ENCODE results near the gene MLLT6. TPM values are rescaled to one million over a fixed set of nuclear protein-coding genes. Genes with fewer than 3 reads are reported as not detected.
A peak's percentile ranks its signal among the peaks of the same experiment; 100 is the strongest.

Gene MLLT6
- total and polyA plus RNA-seq, 12 donors, result 17.3 to 104 (median 67.5) TPM

DNA sequence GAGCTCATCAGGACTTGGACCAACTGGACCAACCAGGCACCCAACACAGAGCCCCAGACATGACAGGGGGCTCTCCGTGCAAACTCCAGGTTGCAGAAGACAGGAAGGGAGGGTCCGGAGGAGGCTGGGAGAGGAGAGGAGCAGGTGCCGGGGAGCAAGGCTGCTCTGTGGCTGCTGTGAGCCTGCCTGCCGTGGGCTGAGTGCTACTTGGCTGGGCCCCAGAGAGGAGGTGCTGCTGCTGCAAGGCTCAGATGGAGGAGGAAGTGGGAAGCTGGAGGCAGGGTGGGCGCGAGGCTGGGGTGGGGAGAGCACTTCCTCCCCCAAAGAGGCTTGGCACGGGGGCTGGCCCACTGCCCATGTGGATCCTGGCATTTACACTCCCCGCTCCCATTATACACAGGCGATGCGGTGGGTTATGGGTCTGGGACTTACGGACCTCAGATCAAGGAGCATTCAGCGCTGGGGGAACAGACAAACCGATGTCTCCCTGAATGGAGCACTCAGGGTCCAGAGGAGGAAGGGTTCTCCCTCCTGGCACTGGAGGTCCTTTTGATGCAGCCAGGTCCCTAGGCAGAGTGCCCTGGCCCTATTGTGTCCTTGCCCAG, 46.2 kb upstream of the MLLT6 start:
- intact Hi-C loops (cut with DNase I), result no loop called here
- TF ChIP-seq, protein P1, sequence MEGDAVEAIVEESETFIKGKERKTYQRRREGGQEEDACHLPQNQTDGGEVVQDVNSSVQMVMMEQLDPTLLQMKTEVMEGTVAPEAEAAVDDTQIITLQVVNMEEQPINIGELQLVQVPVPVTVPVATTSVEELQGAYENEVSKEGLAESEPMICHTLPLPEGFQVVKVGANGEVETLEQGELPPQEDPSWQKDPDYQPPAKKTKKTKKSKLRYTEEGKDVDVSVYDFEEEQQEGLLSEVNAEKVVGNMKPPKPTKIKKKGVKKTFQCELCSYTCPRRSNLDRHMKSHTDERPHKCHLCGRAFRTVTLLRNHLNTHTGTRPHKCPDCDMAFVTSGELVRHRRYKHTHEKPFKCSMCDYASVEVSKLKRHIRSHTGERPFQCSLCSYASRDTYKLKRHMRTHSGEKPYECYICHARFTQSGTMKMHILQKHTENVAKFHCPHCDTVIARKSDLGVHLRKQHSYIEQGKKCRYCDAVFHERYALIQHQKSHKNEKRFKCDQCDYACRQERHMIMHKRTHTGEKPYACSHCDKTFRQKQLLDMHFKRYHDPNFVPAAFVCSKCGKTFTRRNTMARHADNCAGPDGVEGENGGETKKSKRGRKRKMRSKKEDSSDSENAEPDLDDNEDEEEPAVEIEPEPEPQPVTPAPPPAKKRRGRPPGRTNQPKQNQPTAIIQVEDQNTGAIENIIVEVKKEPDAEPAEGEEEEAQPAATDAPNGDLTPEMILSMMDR (IDR thresholded peaks at IDR 0.05), result no peak
- Histone ChIP-seq H3K27ac (no peak overlapping the region), H3K4me3 (no peak overlapping the region), H3K36me3 (no peaks in the 10 kb centered on the region), H3K9me3 (no peaks in the 10 kb centered on the region), H3K27me3 (peaks cover 0 to 55% (median 22%) of the 10 kb centered on the region in 7 donors), H3K4me1 (peaks cover 0 to 12% (median 0%) of the 10 kb centered on the region in 9 donors)
- peak in 2 of 8 donors; percentile 44 to 49 for ATAC-seq
- DNase-seq, result peak in 1 of 2 donors; percentile 26
- 51 to 61% methylated on average over 13 of the region's 13 CpGs for WGBS, 2 donors

DNA sequence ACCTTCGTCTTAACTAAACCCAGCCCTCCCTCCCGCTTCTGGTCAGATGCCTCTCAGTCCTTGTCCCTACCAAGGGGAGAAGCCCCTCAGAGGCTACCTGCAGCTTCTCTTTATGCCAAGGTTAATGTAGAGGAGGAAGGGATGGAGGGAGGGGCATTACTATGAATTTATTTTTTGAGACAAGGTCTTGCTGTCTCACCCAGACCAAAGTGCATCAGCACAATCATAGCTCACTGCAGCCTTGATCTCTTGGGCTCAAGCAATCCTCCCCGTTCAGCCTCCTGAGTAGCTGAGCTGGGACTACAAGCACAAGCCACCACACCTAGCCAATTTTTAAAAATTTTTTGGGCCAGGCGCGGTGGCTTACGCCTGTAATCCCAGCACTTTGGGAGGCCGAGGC, 45.7 kb upstream of the MLLT6 start:
- no peak overlapping the region for H3K27ac ChIP-seq

DNA sequence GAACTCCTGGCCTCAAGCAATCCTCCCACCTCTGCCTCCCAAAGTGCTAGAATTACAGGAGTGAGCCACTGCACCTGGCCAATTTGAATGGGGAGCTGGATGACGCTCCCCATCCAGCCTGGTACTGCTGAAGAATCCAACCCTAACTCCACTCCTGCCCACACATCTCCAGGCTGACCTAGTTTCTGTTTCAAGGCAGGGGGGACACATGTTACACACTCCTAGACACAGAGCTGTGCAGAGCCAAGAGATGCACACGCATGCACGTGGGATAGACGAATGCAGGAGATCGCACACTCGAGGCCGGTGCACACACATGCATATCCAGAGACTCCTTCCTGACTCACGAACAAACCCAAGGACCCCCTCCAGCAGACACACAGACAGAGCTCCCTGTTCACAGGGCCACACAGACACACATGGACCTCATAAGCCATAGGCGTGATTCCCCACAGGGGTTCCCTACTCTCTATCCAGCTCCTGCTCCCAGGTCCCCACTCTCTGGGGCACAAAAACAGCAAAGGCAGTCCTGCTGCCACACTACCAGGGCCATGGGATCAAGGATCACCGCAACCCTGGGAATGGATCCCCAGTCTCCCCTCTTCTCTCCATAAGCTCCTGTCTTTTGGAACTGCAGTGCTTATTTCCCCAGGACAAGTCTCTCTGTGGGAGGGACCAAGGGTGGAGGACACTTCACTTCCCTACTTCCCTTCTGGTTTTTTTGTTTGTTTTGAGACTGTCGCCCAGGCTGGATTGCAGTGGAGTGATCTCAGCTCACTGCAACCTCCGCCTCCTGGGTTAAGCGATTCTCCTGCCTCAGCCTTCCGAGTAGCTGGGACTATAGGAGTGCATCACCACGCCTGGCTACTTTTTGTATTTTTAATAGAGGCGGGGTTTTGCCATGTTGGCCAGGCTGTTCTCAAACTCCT, 44.7 kb upstream of the MLLT6 start:
- intact Hi-C loops (cut with DNase I), result loop anchor here in 6 of 10 donors (5.0 to 10.0 kb wide), 6 partner anchors 76 to 306 kb away; partner anchors contain the start of genes ARHGAP23 (in 3 of the 6) and SOCS7 (in 1 of the 6)
- DNase-seq, result no peak
- no peak overlapping the region for H3K4me3 ChIP-seq
- ATAC-seq, result peak in 5 of 8 donors; percentile 24 to 57 (median 41)
- TF ChIP-seq, protein P1 (IDR thresholded peaks at IDR 0.05), result no peak
- WGBS, 2 donors, result 68 to 74% methylated on average over 16 of the region's 16 CpGs
- H3K9me3 ChIP-seq, result no peaks in the 10 kb centered on the region
- no peaks in the 10 kb centered on the region for H3K36me3 ChIP-seq
- peaks cover 0 to 7% (median 0%) of the 10 kb centered on the region in 9 donors for H3K4me1 ChIP-seq
- no peak overlapping the region for H3K27ac ChIP-seq
- peaks cover 0 to 54% (median 7%) of the 10 kb centered on the region in 7 donors for H3K27me3 ChIP-seq

More for the DNA sequence above, 45.7 kb upstream of the MLLT6 start:
- Histone ChIP-seq H3K36me3 (no peaks in the 10 kb centered on the region), H3K4me3 (no peak overlapping the region), H3K27me3 (peaks cover 0 to 55% (median 16%) of the 10 kb centered on the region in 7 donors), H3K4me1 (peaks cover 0 to 7% (median 0%) of the 10 kb centered on the region in 9 donors), H3K9me3 (no peaks in the 10 kb centered on the region)
- 70 to 84% methylated on average over 7 of the region's 7 CpGs for WGBS, 2 donors
- intact Hi-C loops (cut with DNase I), result no loop called here
- no peak for DNase-seq
- ATAC-seq, result no peak
- TF ChIP-seq, protein P1 (IDR thresholded peaks at IDR 0.05), result no peak

DNA sequence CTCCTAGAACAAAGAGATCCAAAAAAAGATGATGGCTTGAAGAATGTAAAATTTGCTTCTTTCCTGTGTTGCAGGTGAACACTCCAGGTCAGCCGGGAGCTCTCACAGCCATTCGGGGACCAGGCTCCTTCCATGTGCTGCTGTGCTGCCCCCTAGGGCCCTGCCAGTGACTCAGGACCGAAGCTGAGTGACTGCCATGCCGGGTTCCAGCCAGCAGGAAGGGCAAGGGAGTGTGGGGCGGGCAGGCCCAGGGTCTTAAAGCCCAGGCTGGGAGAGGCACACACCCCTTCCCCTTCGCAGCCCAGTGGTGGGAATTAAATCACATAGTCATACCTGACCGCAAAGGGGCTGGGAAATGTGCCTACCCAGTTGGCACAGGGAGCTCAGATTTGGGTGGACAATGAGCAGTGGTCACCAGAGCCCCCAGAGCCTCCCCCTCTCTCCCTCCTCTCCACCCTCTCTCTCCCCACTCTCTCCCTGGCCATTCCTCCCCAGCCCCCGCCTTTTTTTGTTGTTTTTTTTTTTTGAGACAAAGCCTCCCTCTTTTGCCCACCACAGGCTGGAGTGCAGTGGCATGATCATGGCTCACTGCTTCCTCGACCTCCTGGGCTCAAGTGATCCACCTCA, 41.8 kb upstream of the MLLT6 start:
- ATAC-seq, result peak in 7 of 8 donors; percentile 57 to 82 (median 73)
- Histone ChIP-seq H3K36me3 (no peaks in the 10 kb centered on the region), H3K27ac (no peak overlapping the region), H3K4me3 (no peak overlapping the region), H3K27me3 (peaks cover 0 to 37% (median 0%) of the 10 kb centered on the region in 7 donors), H3K9me3 (no peaks in the 10 kb centered on the region), H3K4me1 (peaks cover 0 to 7% (median 0%) of the 10 kb centered on the region in 9 donors)
- DNase-seq, result peak; percentile 44 to 45
- WGBS, 2 donors, result 26 to 27% methylated on average over 9 of the region's 9 CpGs
- intact Hi-C loops (cut with DNase I), result loop anchor here in 6 of 10 donors (5.0 to 10.0 kb wide), 6 partner anchors 78 to 308 kb away; partner anchors contain the start of genes ARHGAP23 (in 3 of the 6) and SOCS7 (in 1 of the 6)
- TF ChIP-seq, protein P1 (IDR thresholded peaks at IDR 0.05), result peak in 8 of 9 donors; percentile 27 to 71 (median 64)

Data from heart right ventricle (tissue), 16 donors.